ENCODE measurements around the gene ADCY2.
A peak's percentile ranks its signal among the peaks of the same experiment; 100 is the strongest.

ADCY2 gene

GRCh38 chr5:7608772-7609171, 212.8 kb downstream of the ADCY2 start:
- Histone ChIP-seq H3K9ac (ENCODE audit: low read length) (no peak overlapping the region), H2AK5ac (ENCODE audit: low read length) (no peak overlapping the region), H3K18ac (ENCODE audit: low read length) (peak overlapping the region; percentile 83), H3K56ac (ENCODE audit: low read length) (no peak overlapping the region), H3K27ac (ENCODE audit: low read depth, low read length) (no peak overlapping the region), H3K4ac (ENCODE audit: low read depth, low read length) (no peak overlapping the region), H3K36me3 (ENCODE audit: control insufficient read depth, insufficient read depth, low read length) (no peaks in the 10 kb centered on the region), H3K27me3 (ENCODE audit: insufficient read depth, low read length, poor library complexity) (no peaks in the 10 kb centered on the region), H3K4me1 (ENCODE audit: control insufficient read depth, low read depth, low read length) (peaks cover 5% of the 10 kb centered on the region), H3K4me3 (ENCODE audit: low read length) (no peak overlapping the region), H3K23ac (ENCODE audit: low read length) (no peak overlapping the region), H2BK5ac (ENCODE audit: low read length) (no peak overlapping the region), H4K8ac (ENCODE audit: low read depth, low read length) (no peak overlapping the region), H3K79me2 (ENCODE audit: control insufficient read depth, insufficient read depth, low read length) (peaks cover 8% of the 10 kb centered on the region), H2BK15ac (replicated peaks; ENCODE audit: low read depth) (no peak overlapping the region), H3K4me2 (ENCODE audit: low read length) (no peak overlapping the region), H2BK120ac (ENCODE audit: low read depth, low read length) (no peak overlapping the region), H3K79me1 (ENCODE audit: low read length) (peaks cover 4% of the 10 kb centered on the region), H4K5ac (ENCODE audit: low read length) (no peak overlapping the region)
- no peak for DNase-seq

- H3K56ac ChIP-seq (ENCODE audit: low read length): no peak overlapping the region
- H2BK120ac ChIP-seq (ENCODE audit: low read depth, low read length): no peak overlapping the region
- H3K79me2 ChIP-seq (ENCODE audit: control insufficient read depth, insufficient read depth, low read length): peaks cover 8% of the 10 kb centered on the region
- no peak overlapping the region for H3K27ac ChIP-seq (ENCODE audit: low read depth, low read length)
- no peak overlapping the region for H2BK15ac ChIP-seq (replicated peaks; ENCODE audit: low read depth)
- no peak for DNase-seq
- no peak overlapping the region for H4K5ac ChIP-seq (ENCODE audit: low read length)
- H3K18ac ChIP-seq (ENCODE audit: low read length): no peak overlapping the region
- no peak overlapping the region for H3K23ac ChIP-seq (ENCODE audit: low read length)
- H3K4ac ChIP-seq (ENCODE audit: low read depth, low read length): no peak overlapping the region
- H4K8ac ChIP-seq (ENCODE audit: low read depth, low read length): no peak overlapping the region
- H2AK5ac ChIP-seq (ENCODE audit: low read length): no peak overlapping the region
- no peak overlapping the region for H3K4me2 ChIP-seq (ENCODE audit: low read length)
- no peaks in the 10 kb centered on the region for H3K27me3 ChIP-seq (ENCODE audit: insufficient read depth, low read length, poor library complexity)
- no CpG with 5 or more reads among the region's 1 CpG for WGBS (ENCODE audit: extremely low coverage, insufficient coverage, low lambda C conversion rate)
- no peak overlapping the region for H2BK5ac ChIP-seq (ENCODE audit: low read length)
- no peaks in the 10 kb centered on the region for H3K36me3 ChIP-seq (ENCODE audit: control insufficient read depth, insufficient read depth, low read length)
- H3K4me1 ChIP-seq (ENCODE audit: control insufficient read depth, low read depth, low read length): peaks cover 5% of the 10 kb centered on the region
- no peak overlapping the region for H3K9ac ChIP-seq (ENCODE audit: low read length)
- H3K79me1 ChIP-seq (ENCODE audit: low read length): peaks cover 6% of the 10 kb centered on the region
- no peak overlapping the region for H3K4me3 ChIP-seq (ENCODE audit: low read length)
Observed at GRCh38 chr5:7609726-7610125, 213.8 kb downstream of the ADCY2 start.

- no peak overlapping the region for H3K18ac ChIP-seq (ENCODE audit: low read length)
- no peak overlapping the region for H3K23ac ChIP-seq (ENCODE audit: low read length)
- no peak overlapping the region for H3K4me3 ChIP-seq (ENCODE audit: low read length)
- WGBS (ENCODE audit: extremely low coverage, insufficient coverage, low lambda C conversion rate): no CpG with 5 or more reads among the region's 2 CpGs
- H3K79me1 ChIP-seq (ENCODE audit: low read length): peaks cover 6% of the 10 kb centered on the region
- H3K4ac ChIP-seq (ENCODE audit: low read depth, low read length): no peak overlapping the region
- H3K4me2 ChIP-seq (ENCODE audit: low read length): no peak overlapping the region
- no peaks in the 10 kb centered on the region for H3K36me3 ChIP-seq (ENCODE audit: control insufficient read depth, insufficient read depth, low read length)
- H3K79me2 ChIP-seq (ENCODE audit: control insufficient read depth, insufficient read depth, low read length): peaks cover 8% of the 10 kb centered on the region
- no peaks in the 10 kb centered on the region for H3K27me3 ChIP-seq (ENCODE audit: insufficient read depth, low read length, poor library complexity)
- H2BK120ac ChIP-seq (ENCODE audit: low read depth, low read length): no peak overlapping the region
- peaks cover 5% of the 10 kb centered on the region for H3K4me1 ChIP-seq (ENCODE audit: control insufficient read depth, low read depth, low read length)
- peak overlapping the region; percentile 9 for H2AK5ac ChIP-seq (ENCODE audit: low read length)
- DNase-seq: no peak
- no peak overlapping the region for H4K5ac ChIP-seq (ENCODE audit: low read length)
- no peak overlapping the region for H2BK5ac ChIP-seq (ENCODE audit: low read length)
- H3K56ac ChIP-seq (ENCODE audit: low read length): no peak overlapping the region
- H3K27ac ChIP-seq (ENCODE audit: low read depth, low read length): no peak overlapping the region
- no peak overlapping the region for H3K9ac ChIP-seq (ENCODE audit: low read length)
- no peak overlapping the region for H4K8ac ChIP-seq (ENCODE audit: low read depth, low read length)
- H2BK15ac ChIP-seq (replicated peaks; ENCODE audit: low read depth): no peak overlapping the region
Observed at GRCh38 chr5:7610531-7611177, 214.7 kb downstream of the ADCY2 start.

- H3K9ac ChIP-seq (ENCODE audit: low read length): no peak overlapping the region
- no peak overlapping the region for H4K8ac ChIP-seq (ENCODE audit: low read depth, low read length)
- H3K18ac ChIP-seq (ENCODE audit: low read length): no peak overlapping the region
- no peaks in the 10 kb centered on the region for H3K36me3 ChIP-seq (ENCODE audit: control insufficient read depth, insufficient read depth, low read length)
- H3K4me3 ChIP-seq (ENCODE audit: low read length): no peak overlapping the region
- H2AK5ac ChIP-seq (ENCODE audit: low read length): no peak overlapping the region
- no peak overlapping the region for H3K4ac ChIP-seq (ENCODE audit: low read depth, low read length)
- peaks cover 8% of the 10 kb centered on the region for H3K79me2 ChIP-seq (ENCODE audit: control insufficient read depth, insufficient read depth, low read length)
- no peak overlapping the region for H3K56ac ChIP-seq (ENCODE audit: low read length)
- H4K5ac ChIP-seq (ENCODE audit: low read length): no peak overlapping the region
- H2BK120ac ChIP-seq (ENCODE audit: low read depth, low read length): no peak overlapping the region
- H3K4me2 ChIP-seq (ENCODE audit: low read length): no peak overlapping the region
- H2BK5ac ChIP-seq (ENCODE audit: low read length): no peak overlapping the region
- H3K4me1 ChIP-seq (ENCODE audit: control insufficient read depth, low read depth, low read length): peaks cover 5% of the 10 kb centered on the region
- H3K27ac ChIP-seq (ENCODE audit: low read depth, low read length): no peak overlapping the region
- DNase-seq: no peak
- H3K27me3 ChIP-seq (ENCODE audit: insufficient read depth, low read length, poor library complexity): no peaks in the 10 kb centered on the region
- WGBS (ENCODE audit: extremely low coverage, insufficient coverage, low lambda C conversion rate): no CpG with 5 or more reads among the region's 1 CpG
- H3K79me1 ChIP-seq (ENCODE audit: low read length): peaks cover 6% of the 10 kb centered on the region
- H2BK15ac ChIP-seq (replicated peaks; ENCODE audit: low read depth): no peak overlapping the region
- no peak overlapping the region for H3K23ac ChIP-seq (ENCODE audit: low read length)
Observed at GRCh38 chr5:7611518-7611917, 215.6 kb downstream of the ADCY2 start.

GRCh38 chr5:7615566-7616061, 219.7 kb downstream of the ADCY2 start:
- no peak overlapping the region for H3K23ac ChIP-seq (ENCODE audit: low read length)
- no peaks in the 10 kb centered on the region for H3K36me3 ChIP-seq (ENCODE audit: control insufficient read depth, insufficient read depth, low read length)
- peaks cover 8% of the 10 kb centered on the region for H3K79me1 ChIP-seq (ENCODE audit: low read length)
- no peak overlapping the region for H3K56ac ChIP-seq (ENCODE audit: low read length)
- H3K79me2 ChIP-seq (ENCODE audit: control insufficient read depth, insufficient read depth, low read length): peaks cover 2% of the 10 kb centered on the region
- H2BK120ac ChIP-seq (ENCODE audit: low read depth, low read length): no peak overlapping the region
- H2BK5ac ChIP-seq (ENCODE audit: low read length): no peak overlapping the region
- H3K4me3 ChIP-seq (ENCODE audit: low read length): no peak overlapping the region
- H3K4me2 ChIP-seq (ENCODE audit: low read length): no peak overlapping the region
- no peak overlapping the region for H3K4ac ChIP-seq (ENCODE audit: low read depth, low read length)
- WGBS (ENCODE audit: extremely low coverage, insufficient coverage, low lambda C conversion rate): no CpG with 5 or more reads among the region's 2 CpGs
- no peak overlapping the region for H3K9ac ChIP-seq (ENCODE audit: low read length)
- peak; percentile 78 for DNase-seq
- no peak overlapping the region for H3K27ac ChIP-seq (ENCODE audit: low read depth, low read length)
- H4K5ac ChIP-seq (ENCODE audit: low read length): no peak overlapping the region
- no peak overlapping the region for H2BK15ac ChIP-seq (replicated peaks; ENCODE audit: low read depth)
- H3K27me3 ChIP-seq (ENCODE audit: insufficient read depth, low read length, poor library complexity): no peaks in the 10 kb centered on the region
- no peak overlapping the region for H3K18ac ChIP-seq (ENCODE audit: low read length)
- no peak overlapping the region for H2AK5ac ChIP-seq (ENCODE audit: low read length)
- H4K8ac ChIP-seq (ENCODE audit: low read depth, low read length): no peak overlapping the region
- peaks cover 6% of the 10 kb centered on the region for H3K4me1 ChIP-seq (ENCODE audit: control insufficient read depth, low read depth, low read length)

- peaks cover 2% of the 10 kb centered on the region for H3K79me2 ChIP-seq (ENCODE audit: control insufficient read depth, insufficient read depth, low read length)
- H2AK5ac ChIP-seq (ENCODE audit: low read length): no peak overlapping the region
- no peak overlapping the region for H2BK15ac ChIP-seq (replicated peaks; ENCODE audit: low read depth)
- no peak overlapping the region for H2BK120ac ChIP-seq (ENCODE audit: low read depth, low read length)
- H4K5ac ChIP-seq (ENCODE audit: low read length): no peak overlapping the region
- H3K79me1 ChIP-seq (ENCODE audit: low read length): peaks cover 8% of the 10 kb centered on the region
- no peak overlapping the region for H3K56ac ChIP-seq (ENCODE audit: low read length)
- no peak overlapping the region for H3K27ac ChIP-seq (ENCODE audit: low read depth, low read length)
- H2BK5ac ChIP-seq (ENCODE audit: low read length): no peak overlapping the region
- no peak overlapping the region for H3K9ac ChIP-seq (ENCODE audit: low read length)
- no CpG with 5 or more reads among the region's 2 CpGs for WGBS (ENCODE audit: extremely low coverage, insufficient coverage, low lambda C conversion rate)
- no peak overlapping the region for H3K4ac ChIP-seq (ENCODE audit: low read depth, low read length)
- no peak overlapping the region for H3K4me2 ChIP-seq (ENCODE audit: low read length)
- no peaks in the 10 kb centered on the region for H3K27me3 ChIP-seq (ENCODE audit: insufficient read depth, low read length, poor library complexity)
- peak; percentile 40 for DNase-seq
- H3K4me1 ChIP-seq (ENCODE audit: control insufficient read depth, low read depth, low read length): peaks cover 6% of the 10 kb centered on the region
- no peak overlapping the region for H3K4me3 ChIP-seq (ENCODE audit: low read length)
- no peak overlapping the region for H3K18ac ChIP-seq (ENCODE audit: low read length)
- H3K23ac ChIP-seq (ENCODE audit: low read length): no peak overlapping the region
- no peak overlapping the region for H4K8ac ChIP-seq (ENCODE audit: low read depth, low read length)
- H3K36me3 ChIP-seq (ENCODE audit: control insufficient read depth, insufficient read depth, low read length): no peaks in the 10 kb centered on the region
Observed at GRCh38 chr5:7616897-7617296, 221.0 kb downstream of the ADCY2 start.

Data from mesendoderm (in vitro differentiated cells).